GM12865 (cell line): Measurements from ENCODE around the gene MAEA.

Experiments
- DNase-seq: peaks from one replicate; pipeline ENCODE4 v3.0.0; 2010; ENCODE audit warnings: low read depth
- H3K4me3 ChIP-seq: 2 replicates; pipeline ENCODE4 v1.5.1; 2011; ENCODE audit warnings: mild to moderate bottlenecking, low read depth, low read length, control low read depth
- TF ChIP-seq, protein P1 (sequence below): IDR thresholded peaks from 2 replicates; pipeline ENCODE4 v1.5.1; 2011; ENCODE audit warnings: low read length, control low read depth, low read depth, inconsistent platforms; ENCODE audit not compliant: insufficient read depth; ENCODE audit errors: missing control alignments

Gene MAEA

DNA sequence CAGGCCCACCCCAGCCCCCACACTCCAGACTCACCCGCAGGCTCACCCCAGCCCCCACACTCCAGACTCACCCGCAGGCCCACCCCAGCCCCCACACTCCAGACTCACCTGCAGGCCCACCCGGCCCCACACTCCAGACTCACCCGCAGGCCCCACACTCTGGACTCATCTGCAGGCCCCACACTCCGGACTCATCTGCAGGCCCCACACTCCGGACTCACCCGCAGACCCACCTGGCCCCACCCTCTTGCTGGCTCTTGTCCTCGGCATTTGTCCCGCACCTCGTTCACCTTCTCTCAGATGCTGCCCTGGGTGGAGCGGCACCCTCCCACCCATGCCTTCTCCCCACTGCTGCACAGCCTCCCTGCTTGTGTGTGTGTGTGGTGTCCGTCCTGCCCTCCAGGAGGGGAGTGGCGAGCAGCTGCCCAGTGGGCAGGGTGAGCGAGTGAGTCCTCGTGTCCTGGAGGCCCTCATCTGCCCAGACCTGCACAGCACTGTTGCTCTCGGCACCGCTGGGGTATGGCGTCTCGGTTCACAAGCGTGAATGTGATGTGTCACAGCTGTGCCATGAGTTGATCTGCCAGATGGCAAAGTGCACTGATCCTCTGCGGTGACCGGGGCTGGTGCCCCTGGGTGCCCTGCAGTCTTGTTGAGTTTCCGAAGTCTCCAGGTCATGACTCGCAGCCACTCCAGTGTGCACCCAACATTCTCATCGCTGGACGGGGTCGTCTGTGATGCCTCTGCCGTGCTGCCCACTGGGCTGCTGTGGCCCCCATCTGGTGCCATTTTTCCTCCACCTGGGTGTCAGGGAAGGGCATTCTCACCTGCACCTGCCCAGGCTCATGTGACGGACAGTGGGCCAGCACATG lies 27.7 kb downstream of the MAEA start:
- TF ChIP-seq, protein P1, sequence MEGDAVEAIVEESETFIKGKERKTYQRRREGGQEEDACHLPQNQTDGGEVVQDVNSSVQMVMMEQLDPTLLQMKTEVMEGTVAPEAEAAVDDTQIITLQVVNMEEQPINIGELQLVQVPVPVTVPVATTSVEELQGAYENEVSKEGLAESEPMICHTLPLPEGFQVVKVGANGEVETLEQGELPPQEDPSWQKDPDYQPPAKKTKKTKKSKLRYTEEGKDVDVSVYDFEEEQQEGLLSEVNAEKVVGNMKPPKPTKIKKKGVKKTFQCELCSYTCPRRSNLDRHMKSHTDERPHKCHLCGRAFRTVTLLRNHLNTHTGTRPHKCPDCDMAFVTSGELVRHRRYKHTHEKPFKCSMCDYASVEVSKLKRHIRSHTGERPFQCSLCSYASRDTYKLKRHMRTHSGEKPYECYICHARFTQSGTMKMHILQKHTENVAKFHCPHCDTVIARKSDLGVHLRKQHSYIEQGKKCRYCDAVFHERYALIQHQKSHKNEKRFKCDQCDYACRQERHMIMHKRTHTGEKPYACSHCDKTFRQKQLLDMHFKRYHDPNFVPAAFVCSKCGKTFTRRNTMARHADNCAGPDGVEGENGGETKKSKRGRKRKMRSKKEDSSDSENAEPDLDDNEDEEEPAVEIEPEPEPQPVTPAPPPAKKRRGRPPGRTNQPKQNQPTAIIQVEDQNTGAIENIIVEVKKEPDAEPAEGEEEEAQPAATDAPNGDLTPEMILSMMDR, result no peak
- H3K4me3 ChIP-seq, result no peak overlapping the region
- DNase-seq, result no peak

DNA sequence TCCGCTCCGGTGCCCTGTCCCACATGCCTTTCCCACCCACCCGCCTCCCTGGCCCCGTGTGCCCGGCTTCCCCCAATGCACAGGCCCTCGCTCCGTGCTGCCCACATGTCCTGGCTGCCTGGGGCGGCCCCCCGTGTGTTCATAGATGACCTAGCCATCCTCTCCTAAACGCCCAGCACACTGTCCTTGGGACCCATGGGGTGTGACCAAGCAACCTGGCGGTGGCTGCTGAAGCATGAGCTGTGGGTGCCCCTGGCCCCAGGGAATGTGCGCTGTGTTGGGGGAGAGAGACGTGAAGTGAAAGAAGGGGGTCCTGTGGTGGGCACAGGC lies 28.3 kb downstream of the MAEA start:
- TF ChIP-seq, protein P1, result no peak
- H3K4me3 ChIP-seq, result no peak overlapping the region
- no peak for DNase-seq

DNA sequence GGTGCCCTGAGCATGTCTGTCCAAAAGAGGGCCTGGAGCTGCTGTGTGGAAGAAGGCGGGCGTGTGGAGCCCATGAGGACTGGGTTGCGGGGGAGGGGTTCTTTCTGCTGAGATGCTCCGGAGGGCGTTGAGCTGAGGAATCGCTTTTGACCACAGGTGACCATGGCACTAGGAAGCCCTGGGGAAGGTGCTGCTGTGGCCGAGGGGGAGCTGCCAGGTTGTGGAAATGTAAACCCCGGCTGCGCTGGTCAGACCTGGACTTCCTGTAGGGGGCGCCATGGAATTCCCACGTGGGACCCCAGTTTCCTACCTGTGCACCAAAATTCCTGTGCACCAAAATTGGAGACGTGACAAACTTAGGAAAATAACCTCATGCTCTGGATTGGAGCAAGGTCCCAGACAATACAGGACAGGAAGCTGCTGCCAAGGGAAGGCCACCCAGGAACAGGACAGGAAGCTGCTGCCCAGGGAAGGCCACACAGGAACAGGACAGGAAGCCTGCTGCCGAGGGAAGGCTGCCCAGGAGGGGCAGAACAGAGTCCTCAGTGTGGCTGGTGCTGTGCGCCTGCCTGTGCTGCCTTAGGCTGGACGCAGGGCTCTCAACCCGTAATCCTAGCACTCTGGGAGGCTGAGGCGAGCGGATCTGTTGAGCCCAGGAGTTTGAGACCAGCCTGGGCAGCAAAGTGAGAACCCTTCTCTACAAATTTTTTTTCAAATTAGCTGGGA lies 29.0 kb downstream of the MAEA start:
- DNase-seq, result no peak
- TF ChIP-seq, protein P1, result peak; percentile 20

DNA sequence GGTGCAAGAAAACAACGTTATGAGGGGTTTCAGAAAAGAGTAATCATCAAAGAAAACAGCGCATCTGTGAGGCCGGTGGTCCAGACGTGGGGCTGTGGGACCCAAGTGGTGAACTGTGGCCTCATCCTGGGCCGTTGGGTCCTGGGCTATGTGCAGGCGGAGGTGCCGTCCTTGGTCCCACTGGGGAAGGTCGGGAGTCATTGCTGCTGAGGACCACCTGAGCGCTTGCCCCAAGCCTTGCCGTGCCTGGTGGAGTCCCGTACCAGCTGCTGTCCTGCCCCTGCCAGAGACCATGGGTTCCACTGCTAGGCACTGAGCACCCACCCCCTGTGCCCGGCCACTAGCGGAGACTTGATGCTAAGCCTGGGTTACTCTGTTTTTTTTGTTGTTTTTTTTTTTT lies 31.8 kb downstream of the MAEA start:
- H3K4me3 ChIP-seq, result no peak overlapping the region
- TF ChIP-seq, protein P1, result no peak
- no peak for DNase-seq

More for the DNA sequence above, 29.0 kb downstream of the MAEA start:
- H3K4me3 ChIP-seq, result no peak overlapping the region

DNA sequence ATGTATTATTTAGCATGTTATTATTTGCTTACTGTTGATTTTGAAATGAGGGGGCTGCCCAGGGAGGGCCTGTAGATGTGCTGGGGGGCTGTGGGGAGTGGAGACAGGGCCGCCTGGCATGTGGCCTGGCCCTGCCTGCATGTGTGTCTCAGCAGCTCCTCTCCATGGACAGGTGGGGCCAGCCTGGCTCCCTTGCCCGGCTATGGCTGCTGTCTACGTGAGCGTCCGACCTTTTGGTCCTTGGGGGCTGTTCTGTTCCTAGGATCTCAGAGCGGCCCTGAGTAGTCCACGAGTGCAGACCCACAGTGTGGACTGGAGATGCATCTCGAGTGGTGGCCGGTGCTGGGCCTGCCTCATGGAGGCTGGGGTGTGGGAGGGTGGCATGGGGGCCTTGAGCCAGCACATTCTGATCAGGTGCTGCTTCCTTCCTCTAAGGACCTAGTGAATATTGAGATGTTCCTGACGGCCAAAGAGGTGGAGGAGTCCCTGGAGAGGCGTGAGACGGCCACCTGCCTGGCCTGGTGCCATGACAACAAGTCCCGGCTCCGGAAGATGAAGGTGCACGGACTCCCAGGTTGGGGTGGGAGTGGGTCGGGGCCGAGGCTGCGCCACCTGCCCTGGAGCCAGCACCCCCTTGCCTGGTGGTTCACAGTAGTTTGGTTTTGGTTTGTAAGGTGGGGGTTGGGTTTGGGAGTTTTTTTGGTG lies 32.4 kb downstream of the MAEA start:
- no peak for DNase-seq
- H3K4me3 ChIP-seq, result no peak overlapping the region
- TF ChIP-seq, protein P1, result no peak

DNA sequence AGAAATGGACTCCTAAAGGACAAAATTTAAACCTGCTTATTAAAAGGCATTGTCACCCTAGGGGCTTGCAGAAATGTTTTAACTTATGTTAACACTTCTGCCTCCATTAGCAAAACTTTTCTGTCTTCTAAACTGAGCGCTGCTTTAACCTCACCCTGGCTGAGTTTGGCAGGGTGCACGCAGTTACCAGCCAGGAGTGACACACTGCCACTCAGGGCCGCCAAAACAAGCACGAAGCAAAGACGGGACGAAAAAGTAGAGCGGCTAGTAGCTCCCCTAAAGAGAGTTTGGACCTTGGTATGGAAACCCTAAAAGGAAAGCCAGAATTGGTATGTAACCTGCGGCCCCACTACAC lies 33.6 kb downstream of the MAEA start:
- TF ChIP-seq, protein P1, result no peak
- DNase-seq, result no peak
- H3K4me3 ChIP-seq, result no peak overlapping the region
